Trophoblast cell (in vitro differentiated cells and primary cell): ENCODE data around the gene ING5.

Experiments used
- DNase-seq, 2 donors: peaks; one replicate each; pipeline ENCODE4 v3.0.0-alpha.2; 2016
- H2AFZ ChIP-seq: 2 replicates; pipeline ENCODE4 v1.6.1; 2013; ENCODE audit warnings: low read length, moderate library complexity, mild to moderate bottlenecking; ENCODE audit not compliant: insufficient read depth, poor library complexity
- H2AK5ac ChIP-seq: 2 replicates; pipeline ENCODE4 v1.6.1; 2013; ENCODE audit warnings: mild to moderate bottlenecking, low read length
- H2BK120ac ChIP-seq: 2 replicates; pipeline ENCODE4 v1.6.1; 2013; ENCODE audit warnings: low read length, mild to moderate bottlenecking, moderate library complexity; ENCODE audit not compliant: insufficient read depth, poor library complexity
- H2BK12ac ChIP-seq: 2 replicates; pipeline ENCODE4 v1.6.1; 2013; ENCODE audit warnings: mild to moderate bottlenecking, low read length, moderate library complexity
- H2BK5ac ChIP-seq: 2 replicates; pipeline ENCODE4 v1.6.1; 2013; ENCODE audit warnings: low read length, low read depth, moderate library complexity, mild to moderate bottlenecking; ENCODE audit not compliant: poor library complexity
- H3K14ac ChIP-seq: 2 replicates; pipeline ENCODE4 v1.6.1; 2013; ENCODE audit warnings: mild to moderate bottlenecking, low read length
- H3K18ac ChIP-seq: 2 replicates; pipeline ENCODE4 v1.6.1; 2013; ENCODE audit warnings: mild to moderate bottlenecking, low read length
- H3K23ac ChIP-seq: 2 replicates; pipeline ENCODE4 v1.6.1; 2013; ENCODE audit warnings: low read length
- H3K27ac ChIP-seq: 2 replicates; pipeline ENCODE4 v1.5.1; 2013; ENCODE audit warnings: low read depth, mild to moderate bottlenecking, inconsistent platforms, low read length, moderate library complexity
- H3K27me3 ChIP-seq: 2 replicates; pipeline ENCODE4 v1.6.1; 2013; ENCODE audit warnings: inconsistent platforms, mild to moderate bottlenecking, low read length, moderate library complexity; ENCODE audit not compliant: insufficient read depth
- H3K36me3 ChIP-seq, 2 experiments: 1 replicate in 1 of 2; 2 replicates in 1 of 2; pipeline ENCODE4 v1.6.1; 2013; ENCODE audit warnings: low read length in 2 of 2, mild to moderate bottlenecking in 2 of 2, moderate library complexity in 1 of 2; ENCODE audit not compliant: insufficient read depth in 2 of 2, control insufficient read depth in 1 of 2
- H3K4ac ChIP-seq: 2 replicates; pipeline ENCODE4 v1.6.1; 2013; ENCODE audit warnings: low read depth, mild to moderate bottlenecking, low read length, moderate library complexity
- H3K4me1 ChIP-seq, 2 experiments: 1 replicate in 1 of 2; 2 replicates in 1 of 2; pipeline ENCODE4 v1.6.1; 2013; ENCODE audit warnings: low read length in 2 of 2, mild to moderate bottlenecking in 2 of 2, moderate library complexity in 1 of 2; ENCODE audit not compliant: insufficient read depth in 2 of 2, control insufficient read depth in 1 of 2
- H3K4me2 ChIP-seq: 2 replicates; pipeline ENCODE4 v1.6.1; 2013; ENCODE audit warnings: inconsistent platforms, mild to moderate bottlenecking, low read length, moderate library complexity
- H3K4me3 ChIP-seq: 2 replicates; pipeline ENCODE4 v1.5.1; 2013; ENCODE audit warnings: mild to moderate bottlenecking, low read depth, low read length, inconsistent platforms
- H3K79me1 ChIP-seq: one replicate; pipeline ENCODE4 v1.6.1; 2013; ENCODE audit warnings: low read length
- H3K79me2 ChIP-seq: 2 replicates; pipeline ENCODE4 v1.6.1; 2013; ENCODE audit warnings: low read length, mild to moderate bottlenecking; ENCODE audit not compliant: control insufficient read depth, insufficient read depth, poor library complexity
- H3K9ac ChIP-seq: 2 replicates; pipeline ENCODE4 v1.6.1; 2013; ENCODE audit warnings: mild to moderate bottlenecking, low read length
- H3K9me3 ChIP-seq: 2 replicates; pipeline ENCODE4 v1.6.1; 2013; ENCODE audit warnings: low read depth, mild to moderate bottlenecking, control low read depth, inconsistent platforms, low read length; ENCODE audit not compliant: insufficient read depth
- H4K12ac ChIP-seq: 2 replicates; pipeline ENCODE4 v1.6.1; 2013; ENCODE audit warnings: low read depth, mild to moderate bottlenecking, low read length, moderate library complexity
- H4K8ac ChIP-seq: 2 replicates; pipeline ENCODE4 v1.6.1; 2013; ENCODE audit warnings: low read depth, mild to moderate bottlenecking, low read length, moderate library complexity
- H4K91ac ChIP-seq: one replicate; pipeline ENCODE4 v1.6.1; 2013; ENCODE audit warnings: low read depth, mild to moderate bottlenecking, low read length, moderate library complexity
- WGBS: extraction: QIAGEN DNeasy Blood & Tissue Kit; methylation state at CpG from one replicate; pipeline ENCODE4 v1.1.7; 2013; ENCODE audit warnings: missing lambda C conversion rate; ENCODE audit not compliant: insufficient read length, insufficient coverage; ENCODE audit errors: extremely low coverage; 5-methylcytosine and 5-hydroxymethylcytosine counted together

Gene ING5

DNA sequence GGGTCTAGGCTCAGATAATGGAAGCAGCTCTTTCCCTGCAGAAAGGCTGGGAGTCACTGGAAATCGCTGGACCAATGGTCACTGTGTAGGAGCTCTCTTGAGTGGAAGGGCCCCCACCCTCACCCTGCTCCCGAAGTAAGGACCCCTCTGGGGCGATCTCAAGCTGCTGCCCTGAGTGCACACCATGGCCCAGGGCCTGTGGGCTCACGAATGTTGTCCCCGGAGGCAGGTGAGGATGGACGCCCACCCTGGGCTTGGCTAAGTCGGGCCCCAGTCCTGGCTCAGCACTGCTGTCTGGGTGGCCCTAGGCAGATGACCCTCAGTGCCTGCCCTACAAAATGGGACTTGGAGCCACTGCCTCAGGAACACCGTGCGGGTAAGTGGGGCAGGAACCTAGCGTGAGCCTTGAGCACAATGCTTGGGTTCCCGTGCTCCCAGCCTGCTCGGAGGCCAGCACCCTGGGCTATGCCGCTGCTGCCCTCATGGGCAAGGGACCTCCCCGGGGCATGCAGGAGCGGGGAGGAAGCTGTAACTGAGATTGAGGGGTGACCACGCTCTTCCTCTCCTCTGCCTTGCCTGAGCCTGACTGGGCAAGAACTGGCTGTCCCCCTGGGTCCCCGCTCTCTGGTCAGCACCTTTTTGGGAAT lies 36.3 kb downstream of the ING5 start:
- no peak overlapping the region for H2AFZ ChIP-seq
- H3K9ac ChIP-seq, result no peak overlapping the region
- H3K4me1 ChIP-seq, result peaks cover 6 to 7% of the 10 kb centered on the region in 2 experiments
- peaks cover 5% of the 10 kb centered on the region for H3K9me3 ChIP-seq
- peaks cover 11% of the 10 kb centered on the region for H3K79me1 ChIP-seq
- H3K27ac ChIP-seq, result no peak overlapping the region
- H3K4ac ChIP-seq, result no peak overlapping the region
- no peak overlapping the region for H3K23ac ChIP-seq
- no peak overlapping the region for H3K14ac ChIP-seq
- H3K4me3 ChIP-seq, result no peak overlapping the region
- H2AK5ac ChIP-seq, result no peak overlapping the region
- no peak overlapping the region for H2BK5ac ChIP-seq
- no peak overlapping the region for H3K4me2 ChIP-seq
- no CpG with 5 or more reads among the region's 17 CpGs for WGBS
- peaks cover 4 to 9% of the 10 kb centered on the region in 2 experiments for H3K36me3 ChIP-seq
- H4K12ac ChIP-seq, result no peak overlapping the region
- no peak overlapping the region for H2BK12ac ChIP-seq
- no peaks in the 10 kb centered on the region for H3K27me3 ChIP-seq
- H4K91ac ChIP-seq, result no peak overlapping the region
- H3K79me2 ChIP-seq, result peaks cover 8% of the 10 kb centered on the region
- no peak for DNase-seq
- no peak overlapping the region for H2BK120ac ChIP-seq
- no peak overlapping the region for H3K18ac ChIP-seq
- no peak overlapping the region for H4K8ac ChIP-seq

DNA sequence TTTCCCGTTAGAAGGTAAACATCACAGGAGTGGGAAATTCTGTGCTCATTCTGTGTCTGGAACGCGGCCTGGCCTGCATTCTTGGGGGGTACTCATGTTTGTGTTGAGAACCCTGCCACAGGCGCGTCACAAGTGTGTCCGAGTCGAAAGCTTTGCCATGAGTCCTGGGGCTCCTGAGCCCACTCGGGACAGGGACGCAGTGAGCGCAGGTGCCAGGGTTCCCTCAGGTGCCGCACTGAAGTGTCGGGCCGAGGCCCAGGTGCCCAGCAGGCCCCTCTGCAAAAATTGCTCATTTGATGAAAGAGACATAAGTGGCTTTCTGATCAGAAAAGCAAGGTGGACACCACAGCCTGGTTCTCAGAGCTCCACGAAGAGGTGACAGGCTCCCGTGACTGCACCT lies 37.3 kb downstream of the ING5 start:
- no peak overlapping the region for H2BK5ac ChIP-seq
- no peak overlapping the region for H3K4ac ChIP-seq

DNA sequence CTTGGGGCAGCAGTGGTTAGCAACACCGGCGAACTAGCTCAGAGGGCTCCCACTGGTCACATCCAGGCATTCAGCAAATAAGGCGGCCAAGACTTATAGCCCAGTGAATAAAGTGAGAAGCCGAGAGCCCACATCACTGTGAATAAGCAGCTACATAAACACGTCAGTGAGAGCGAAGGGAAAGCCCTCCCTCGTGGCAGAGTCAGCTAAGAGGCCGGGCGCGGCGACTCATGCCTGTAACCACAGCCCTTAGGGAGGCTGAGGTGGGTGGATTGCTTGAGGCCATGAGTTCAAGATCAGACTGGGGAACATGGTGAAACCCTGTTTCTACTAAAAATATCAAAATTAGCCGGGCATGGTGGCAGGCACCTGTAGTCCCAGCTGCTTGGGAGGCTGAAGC lies 37.8 kb downstream of the ING5 start:
- Histone ChIP-seq H3K23ac (no peak overlapping the region), H2AK5ac (no peak overlapping the region), H2BK5ac (no peak overlapping the region), H4K8ac (no peak overlapping the region), H2BK12ac (no peak overlapping the region), H3K27me3 (no peaks in the 10 kb centered on the region), H4K12ac (no peak overlapping the region), H3K36me3 (peaks cover 17 to 20% of the 10 kb centered on the region in 2 experiments), H3K14ac (no peak overlapping the region), H3K9me3 (peaks cover 6% of the 10 kb centered on the region), H3K27ac (no peak overlapping the region), H3K79me1 (peaks cover 6% of the 10 kb centered on the region), H3K18ac (no peak overlapping the region), H3K4me1 (no peaks in the 10 kb centered on the region), H4K91ac (no peak overlapping the region), H3K4ac (no peak overlapping the region), H3K4me3 (no peak overlapping the region), H3K4me2 (no peak overlapping the region), H2BK120ac (no peak overlapping the region), H3K9ac (no peak overlapping the region), H3K79me2 (peaks cover 6% of the 10 kb centered on the region), H2AFZ (no peak overlapping the region)
- DNase-seq, result no peak
- no CpG with 5 or more reads among the region's 12 CpGs for WGBS

More for the DNA sequence above, 37.3 kb downstream of the ING5 start:
- Histone ChIP-seq H3K14ac (no peak overlapping the region), H3K79me1 (peaks cover 8% of the 10 kb centered on the region), H3K18ac (no peak overlapping the region), H2AFZ (no peak overlapping the region), H4K8ac (no peak overlapping the region), H3K9me3 (peaks cover 4% of the 10 kb centered on the region), H3K79me2 (peaks cover 8% of the 10 kb centered on the region), H4K91ac (no peak overlapping the region), H3K27me3 (no peaks in the 10 kb centered on the region), H3K23ac (no peak overlapping the region), H2BK120ac (no peak overlapping the region), H3K27ac (no peak overlapping the region), H4K12ac (no peak overlapping the region), H2BK12ac (no peak overlapping the region), H3K36me3 (peaks cover 12 to 15% of the 10 kb centered on the region in 2 experiments), H3K9ac (no peak overlapping the region), H3K4me3 (no peak overlapping the region), H3K4me2 (no peak overlapping the region), H2AK5ac (no peak overlapping the region), H3K4me1 (peaks cover 0 to under 1% of the 10 kb centered on the region in 2 experiments)
- WGBS, result no CpG with 5 or more reads among the region's 15 CpGs
- no peak for DNase-seq

DNA sequence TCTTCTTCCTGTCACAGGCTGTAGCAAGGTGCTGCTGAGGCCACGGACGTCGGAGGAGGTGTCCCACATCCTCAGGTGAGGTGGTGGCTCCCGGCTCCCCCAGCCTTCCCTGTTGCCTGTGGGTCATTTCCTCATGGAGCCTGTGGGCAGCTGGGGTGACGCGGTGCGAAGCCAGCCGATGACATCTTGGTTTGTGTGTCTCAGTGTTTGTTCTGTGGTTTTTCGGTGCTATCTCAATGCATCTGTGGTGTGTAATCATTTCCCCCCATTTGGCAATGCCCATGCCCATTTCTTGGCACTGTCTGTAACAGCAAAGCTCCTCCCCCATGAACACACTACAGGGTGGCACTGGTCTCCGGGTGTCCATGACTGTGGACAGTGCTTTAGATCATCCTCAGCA lies 39.2 kb downstream of the ING5 start:
- Histone ChIP-seq H3K4me1 (no peaks in the 10 kb centered on the region), H4K12ac (no peak overlapping the region), H4K91ac (no peak overlapping the region), H3K4me2 (no peak overlapping the region), H3K36me3 (peaks cover 23% of the 10 kb centered on the region in 2 experiments), H3K27ac (no peak overlapping the region), H2AK5ac (no peak overlapping the region), H3K14ac (no peak overlapping the region), H3K79me2 (no peaks in the 10 kb centered on the region), H3K9ac (no peak overlapping the region), H4K8ac (no peak overlapping the region), H3K4ac (no peak overlapping the region), H2BK120ac (no peak overlapping the region), H3K4me3 (no peak overlapping the region), H3K27me3 (no peaks in the 10 kb centered on the region), H3K79me1 (no peaks in the 10 kb centered on the region), H3K9me3 (peaks cover 6% of the 10 kb centered on the region), H2BK5ac (no peak overlapping the region), H2AFZ (no peak overlapping the region), H3K18ac (no peak overlapping the region), H3K23ac (peak overlapping the region; percentile 42), H2BK12ac (no peak overlapping the region)
- no CpG with 5 or more reads among the region's 10 CpGs for whole genome bisulfite sequencing
- no peak for DNase-seq
